Loucy (cell line): ENCODE data around the gene MSH2.

Experiments used
- CTCF ChIP-seq: fragments of 200-600 bp; sonication (generic); conservative IDR thresholded peaks from 2 replicates; pipeline ENCODE4 v1.5.1; 2014; ENCODE audit warnings: mild to moderate bottlenecking, antibody characterized with exemption, low read length
- EZH2phosphoT487 ChIP-seq: fragments of 200-600 bp; IDR thresholded peaks from 2 replicates; pipeline ENCODE4 v1.6.1; 2018; ENCODE audit warnings: antibody characterized with exemption, mild to moderate bottlenecking, moderate library complexity, borderline replicate concordance

GRCh38 chr2:47487498-47487875, 84.5 kb downstream of the MSH2 start:
- TF ChIP-seq CTCF (no peak), EZH2phosphoT487 (no peak)
